Measurements from ENCODE around the gene ECSIT.

Gene ECSIT

DNA sequence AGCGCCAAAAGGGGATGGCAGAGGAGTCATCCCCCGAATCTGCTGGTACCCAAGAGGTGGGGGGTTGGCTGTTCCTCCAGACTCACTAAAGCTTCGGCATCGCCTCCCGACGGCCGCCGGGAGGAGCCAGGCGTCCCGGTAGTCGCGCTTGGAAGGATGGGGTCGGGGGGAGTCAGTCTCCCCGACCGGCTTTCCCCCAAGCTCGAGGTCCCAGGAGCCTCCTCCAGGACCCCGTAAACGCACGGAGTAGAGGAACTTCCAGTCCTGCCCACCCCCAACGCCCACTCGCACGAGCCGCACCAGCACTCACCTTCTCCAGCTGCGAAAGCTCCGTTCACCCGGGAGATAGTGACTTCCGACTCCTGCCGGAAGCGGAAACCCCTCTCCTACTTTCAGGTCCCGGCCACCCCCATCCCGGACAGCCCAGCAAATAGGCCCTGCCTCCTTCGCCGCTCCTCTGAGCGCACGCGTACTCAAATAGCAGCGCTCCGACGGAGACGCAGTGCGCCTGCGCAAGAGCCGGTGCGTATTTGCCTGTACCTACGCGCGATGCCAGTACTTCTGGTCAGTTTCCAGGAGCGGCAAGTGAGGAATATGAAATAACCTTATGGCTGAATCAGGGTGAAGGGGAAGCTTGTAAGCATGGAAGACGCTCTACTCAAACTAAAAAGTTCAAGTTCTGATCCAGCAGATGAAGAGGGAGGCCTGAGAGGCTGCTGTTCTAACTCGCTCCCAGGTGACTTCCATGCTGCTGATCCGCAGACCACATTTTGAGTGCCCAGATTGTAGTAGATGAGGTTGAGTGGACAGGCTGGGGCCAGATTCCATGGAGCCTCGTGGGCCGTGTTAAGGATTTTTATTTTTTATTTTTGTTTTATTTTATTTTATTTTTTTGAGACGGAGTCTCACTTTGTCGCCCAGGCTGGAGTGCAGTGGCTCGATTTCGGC, 30.2 kb upstream of the ECSIT start, which contains the start of gene ELOF1:
Gene ELOF1, minus strand, starts transcription at position 350 of the 948 bp plus-strand sequence. CDS start 4,883 bp downstream, outside the sequence.
- peak; percentile 79 for DNase-seq (ENCODE audit: low read depth, low spot score)
- ChIA-PET POLR2A (interaction anchor here (1.2 kb wide), 1 partner anchor 21 kb away, joined by 4 read pairs; the partner anchor contains the start of gene CNN1), CTCF (interaction anchor here (0.8 to 7.0 kb wide), 13 partner anchors 10 to 265 kb away, joined by 3 to 123 read pairs (median 4); partner anchors contain the start of genes ACP5 and CNN1)
- peak within 1 kb of the TSS; percentile 87 for H3K4me3 ChIP-seq (ENCODE audit: low read depth, low read length)
- TF ChIP-seq CTCF (IDR thresholded peaks at IDR 0.05; ENCODE audit: insufficient read depth, low read length, missing control alignments), result peak; percentile 37

DNA sequence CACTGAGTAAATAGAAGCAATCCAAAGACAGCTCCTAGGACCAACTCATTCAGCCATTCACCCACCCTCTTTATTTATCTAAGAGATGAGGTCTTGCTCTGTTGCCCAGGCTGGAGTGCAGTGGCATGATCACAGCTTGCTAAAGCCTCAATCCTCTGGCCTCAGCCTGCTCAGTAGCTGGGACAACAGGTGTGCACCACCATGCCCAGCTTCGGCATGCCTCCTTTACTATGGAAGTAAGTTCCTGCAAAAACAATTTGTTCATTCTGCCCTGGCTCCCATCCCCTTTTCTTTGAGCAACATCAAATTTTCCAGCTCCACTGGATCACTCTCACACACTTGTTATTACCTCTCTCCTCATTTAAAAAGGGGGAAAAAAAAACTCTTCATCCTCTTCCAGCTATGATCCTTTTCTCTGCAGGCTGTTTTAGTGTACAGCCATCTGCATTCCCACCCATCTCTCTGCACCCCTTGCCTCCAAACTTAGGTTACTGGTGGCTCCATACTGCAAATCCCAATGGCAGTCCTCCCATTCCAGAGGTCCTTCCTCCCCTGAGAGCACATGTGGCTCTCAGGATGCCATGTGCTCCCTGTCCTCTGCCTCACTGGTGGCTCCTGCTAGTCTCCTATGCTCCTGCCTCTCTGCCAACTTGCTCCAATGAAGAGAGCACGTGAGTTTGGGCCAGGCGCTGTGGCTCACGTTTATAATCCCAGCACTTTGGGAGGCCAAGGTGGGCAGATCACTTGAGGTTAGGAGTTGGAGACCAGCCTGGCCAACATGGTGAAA, 27.9 kb upstream of the ECSIT start:
- TF ChIP-seq CTCF (IDR thresholded peaks at IDR 0.05; ENCODE audit: insufficient read depth, low read length, missing control alignments), result no peak
- DNase-seq (ENCODE audit: low read depth, low spot score), result no peak
- no peak overlapping the region for H3K4me3 ChIP-seq (ENCODE audit: low read depth, low read length)
- POLR2A ChIA-PET, result no interaction called here
- CTCF ChIA-PET, result interaction anchor here (0.9 to 2.3 kb wide), 4 partner anchors 13 to 74 kb away, joined by 3 to 12 read pairs (median 4); no protein-coding TSS in a partner anchor

DNA sequence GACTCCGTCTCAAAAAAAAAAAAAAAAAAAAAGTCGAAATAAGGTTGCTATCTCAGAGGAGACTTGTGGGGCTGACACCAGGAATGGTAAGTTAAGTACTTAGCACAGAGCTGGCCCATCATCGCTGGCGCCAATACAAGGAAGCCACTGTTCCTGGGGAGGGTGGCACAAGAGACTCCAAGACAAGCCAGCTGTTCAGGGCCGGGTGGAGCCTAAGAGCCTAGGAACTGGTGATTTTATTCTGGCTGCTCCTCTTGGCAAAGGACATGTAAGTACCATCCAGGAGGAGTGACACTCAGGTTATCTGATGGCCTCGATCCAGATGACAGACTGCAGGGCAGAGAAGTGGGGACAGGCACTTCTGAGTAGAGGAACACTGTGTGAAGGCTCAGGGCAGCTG, 26.3 kb upstream of the ECSIT start:
- TF ChIP-seq CTCF (IDR thresholded peaks at IDR 0.05; ENCODE audit: insufficient read depth, low read length, missing control alignments), result no peak
- DNase-seq (ENCODE audit: low read depth, low spot score), result no peak
- POLR2A ChIA-PET, result no interaction called here
- H3K4me3 ChIP-seq (ENCODE audit: low read depth, low read length), result no peak overlapping the region
- CTCF ChIA-PET, result interaction anchor here (2.3 kb wide), 1 partner anchor 19 kb away, joined by 12 read pairs; no protein-coding TSS in a partner anchor

DNA sequence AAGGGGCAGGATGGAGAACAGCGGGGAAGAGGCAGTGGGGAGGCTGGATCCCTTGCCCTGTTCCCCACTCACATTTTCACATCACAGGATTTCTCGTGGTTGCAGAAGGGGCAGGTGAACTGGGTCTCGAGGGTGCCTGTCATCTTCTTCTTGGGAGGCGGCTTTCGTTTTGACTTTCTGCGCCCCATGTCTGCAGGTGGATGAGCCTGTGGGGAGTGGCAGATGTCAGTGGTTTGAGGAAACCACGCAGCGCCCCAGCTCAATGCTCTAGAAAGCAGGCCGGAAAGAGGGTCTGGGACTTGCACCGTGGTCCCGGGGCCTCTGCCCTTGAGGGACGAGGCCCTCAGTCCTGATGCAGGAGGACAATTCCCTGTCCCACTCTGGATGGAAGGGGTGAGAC, 25.2 kb upstream of the ECSIT start:
- DNase-seq (ENCODE audit: low read depth, low spot score), result no peak
- no peak overlapping the region for H3K4me3 ChIP-seq (ENCODE audit: low read depth, low read length)
- CTCF ChIA-PET, result interaction anchor here (1.0 kb wide), 1 partner anchor 18 kb away, joined by 3 read pairs; no protein-coding TSS in a partner anchor
- POLR2A ChIA-PET, result no interaction called here
- no peak for TF ChIP-seq CTCF (IDR thresholded peaks at IDR 0.05; ENCODE audit: insufficient read depth, low read length, missing control alignments)

- DNase-seq (ENCODE audit: low read depth, low spot score), result no peak
- POLR2A ChIA-PET, result no interaction called here
- no peak overlapping the region for H3K4me3 ChIP-seq (ENCODE audit: low read depth, low read length)
- CTCF ChIA-PET, result interaction anchor here (1.2 to 2.3 kb wide), 3 partner anchors 8 to 259 kb away, joined by 3 to 13 read pairs (median 8); no protein-coding TSS in a partner anchor
- no peak for TF ChIP-seq CTCF (IDR thresholded peaks at IDR 0.05; ENCODE audit: insufficient read depth, low read length, missing control alignments)
Observed at GRCh38 chr19:11552666-11553372, 23.9 kb upstream of the ECSIT start.
